HG03378 (cell line): Measurements from ENCODE around the gene NDUFB7.

Experiments
- ATAC-seq: cut with Tn5 transposase; IDR thresholded peaks from one replicate; pipeline ENCODE4 v1.9.1; 2021; ENCODE audit warnings: mild to moderate bottlenecking, moderate library complexity; ENCODE audit not compliant: unreplicated experiment

The NDUFB7 gene

GRCh38 chr19:14528419-14529253 is 43.2 kb downstream of the NDUFB7 start:
- no peak for ATAC-seq

- no peak for ATAC-seq
Observed at GRCh38 chr19:14526423-14526822, 45.4 kb downstream of the NDUFB7 start.

GRCh38 chr19:14525729-14526128 is 46.1 kb downstream of the NDUFB7 start:
- ATAC-seq: no peak

- ATAC-seq: no peak
Observed at GRCh38 chr19:14520543-14520942, 51.3 kb downstream of the NDUFB7 start.

GRCh38 chr19:14519860-14520407 is 51.9 kb downstream of the NDUFB7 start:
- no peak for ATAC-seq

GRCh38 chr19:14519245-14519859 is 52.5 kb downstream of the NDUFB7 start:
- ATAC-seq: no peak

- ATAC-seq: peak; percentile 41
Observed at GRCh38 chr19:14517840-14518505, 53.9 kb downstream of the NDUFB7 start, which contains the start of gene DNAJB1. Gene DNAJB1 (minus strand): TSS chr19:14518397. CDS start chr19:14518349, 48 bp downstream.

GRCh38 chr19:14517446-14517839 is 54.4 kb downstream of the NDUFB7 start:
- no peak for ATAC-seq

GRCh38 chr19:14516746-14517438 is 55.0 kb downstream of the NDUFB7 start:
- no peak for ATAC-seq
